Measurements from ENCODE around the gene WDFY3. TPM values are rescaled to one million over a fixed set of nuclear protein-coding genes. Genes with fewer than 3 reads are reported as not detected.

The WDFY3 gene
- total and polyA plus RNA-seq, 2 of the 4 experiments (the other 2 are of a cell fraction), result 12.5 to 58.1 TPM

- WGBS, 2 experiments (ENCODE audit: extremely low coverage in 2 of 2, insufficient read length in 1 of 2), result no CpG with 5 or more reads among the region's 3 CpGs
- no peak overlapping the region for H3K4me3 ChIP-seq (ENCODE audit: insufficient read depth, low read depth, low read length)
- no peak overlapping the region for H4K5ac ChIP-seq (ENCODE audit: low read depth, low read length)
- no peak for TF ChIP-seq CEBPB (IDR thresholded peaks at IDR 0.05; ENCODE audit: low read depth, low read length)
- no peak for TF ChIP-seq ELK1 (IDR thresholded peaks at IDR 0.05; ENCODE audit: borderline replicate concordance, low read depth, low read length)
- no peak for TF ChIP-seq FOS (IDR thresholded peaks at IDR 0.05; ENCODE audit: low read depth, low read length)
- TF ChIP-seq MAZ (IDR thresholded peaks at IDR 0.05; ENCODE audit: borderline replicate concordance, low read depth, low read length), result no peak
- no peak for TF ChIP-seq RFX5 (IDR thresholded peaks at IDR 0.05; ENCODE audit: low read depth, low read length)
- TF ChIP-seq NFE2L2 (IDR thresholded peaks at IDR 0.05; ENCODE audit: low read depth, low read length), result no peak
- no peak for TF ChIP-seq CHD1 (IDR thresholded peaks at IDR 0.05; ENCODE audit: low read depth, low read length)
- no peak for TF ChIP-seq CTCF (conservative IDR thresholded peaks at IDR 0.05; ENCODE audit: low read depth, low read length)
- in situ Hi-C loops (cut with MboI; ENCODE audit: low sequenced_read_pairs), result no loop called here
- no TSS peak for BruUV-seq (replicated peaks)
- no peaks in the 10 kb centered on the region for H3K9me3 ChIP-seq (ENCODE audit: control insufficient read depth, insufficient read depth, low read length)
- POLR2A ChIA-PET (ENCODE audit: unreplicated experiment), result no interaction called here
- H2AFZ ChIP-seq (replicated peaks; ENCODE audit: low read length, poor library complexity), result no peak overlapping the region
- no peak overlapping the region for H4K91ac ChIP-seq (ENCODE audit: insufficient read depth, low read depth, low read length)
- H3K18ac ChIP-seq (ENCODE audit: low read depth, low read length), result no peak overlapping the region
- H3K27me3 ChIP-seq (ENCODE audit: control insufficient read depth, insufficient read depth, low read length), result no peaks in the 10 kb centered on the region
- peaks cover 15 to 63% of the 10 kb centered on the region in 2 experiments for H3K79me1 ChIP-seq (ENCODE audit: low read depth in 1 of 2, low read length in 2 of 2)
- H3K27ac ChIP-seq (ENCODE audit: insufficient read depth, low read length), result no peak overlapping the region
- peaks cover 57% of the 10 kb centered on the region for H4K20me1 ChIP-seq (ENCODE audit: insufficient read depth, low read length)
- ATAC-seq (ENCODE audit: low read depth), result no peak
- no peak overlapping the region for H3K14ac ChIP-seq (replicated peaks; ENCODE audit: low read depth, low read length)
- H3K4ac ChIP-seq (ENCODE audit: low read depth, low read length), result no peak overlapping the region
- peaks cover 8% of the 10 kb centered on the region; the same call in 1 of the 2 replicates for H3K4me1 ChIP-seq (ENCODE audit: control insufficient read depth, insufficient read depth, low read length)
- no peak for DNase-seq
- no peak overlapping the region for H3K4me2 ChIP-seq (ENCODE audit: low read depth, low read length)
- no peak overlapping the region for H2AK9ac ChIP-seq (replicated peaks; ENCODE audit: low read depth, low read length, poor library complexity)
- H4K8ac ChIP-seq (ENCODE audit: low read depth in 2 of 2, low read length in 2 of 2), result no peak overlapping the region
- dilution Hi-C loops (cut with HindIII; ENCODE audit: low sequenced_read_pairs, unreplicated experiment), result no loop called here
- H3K9me1 ChIP-seq (ENCODE audit: insufficient read depth, low read length), result peaks cover 13% of the 10 kb centered on the region
- H2BK120ac ChIP-seq (ENCODE audit: low read depth, low read length), result no peak overlapping the region
- H3K23ac ChIP-seq (ENCODE audit: low read depth, low read length), result no peak overlapping the region
- no peak overlapping the region for H3K56ac ChIP-seq (ENCODE audit: extremely low read depth, insufficient read depth, low read length)
- H2BK20ac ChIP-seq (ENCODE audit: low read depth, low read length), result no peak overlapping the region
- no peak overlapping the region for H2AK5ac ChIP-seq (ENCODE audit: low read depth, low read length)
- H3K36me3 ChIP-seq (ENCODE audit: control insufficient read depth, insufficient read depth, low read length), result no peaks in the 10 kb centered on the region
- no peak overlapping the region for H2BK15ac ChIP-seq (ENCODE audit: low read depth, low read length)
- CTCF ChIA-PET, result interaction anchor here (1.2 kb wide), 1 partner anchor 11 kb away, joined by 4 read pairs; the partner anchor contains the start of gene WDFY3
- no peak overlapping the region for H3K9ac ChIP-seq (ENCODE audit: low read depth, low read length)
- intact Hi-C loops (cut with micrococcal nuclease), result no loop called here
- no peak overlapping the region for H2BK5ac ChIP-seq (ENCODE audit: low read depth, low read length, poor library complexity, severe bottlenecking)
These were observed 10.5 kb downstream of the WDFY3 start for GRCh38 chr4:84956014-84956413.
